T-helper 2 cell treated with Interferon-gamma antibody and Interleukin-4, amounts not matched to agents 5 μg/mL and 100 μg/mL, for 36 hours (primary cell): Measurements from ENCODE around the gene ID3.
"Not testable (repeated sequence)": the region's sequence is repeated elsewhere in the genome, so short reads cannot be mapped to it uniquely, and the experiment has no call there.

Experiments used
- DNase-seq: peaks from one replicate; pipeline ENCODE4 v3.0.0; 2021; ENCODE audit warnings: low spot score
- H3K27ac Mint-ChIP-seq: one replicate; pipeline ENCODE4 v1.8.0; 2021; ENCODE audit warnings: mild to moderate bottlenecking, mixed read lengths
- H3K27me3 Mint-ChIP-seq: one replicate; pipeline ENCODE4 v1.8.0; 2021; ENCODE audit warnings: low read depth, mixed read lengths
- H3K36me3 Mint-ChIP-seq: one replicate; pipeline ENCODE4 v1.8.0; 2021; ENCODE audit warnings: low read depth, mixed read lengths
- H3K4me1 Mint-ChIP-seq: one replicate; pipeline ENCODE4 v1.8.0; 2021; ENCODE audit warnings: low read depth, mixed read lengths
- H3K4me3 Mint-ChIP-seq: one replicate; pipeline ENCODE4 v1.8.0; 2022; ENCODE audit warnings: mild to moderate bottlenecking, moderate library complexity, mixed read lengths
- H3K9me3 Mint-ChIP-seq: one replicate; pipeline ENCODE4 v1.8.0; 2021; ENCODE audit warnings: mixed read lengths

Gene ID3

DNA sequence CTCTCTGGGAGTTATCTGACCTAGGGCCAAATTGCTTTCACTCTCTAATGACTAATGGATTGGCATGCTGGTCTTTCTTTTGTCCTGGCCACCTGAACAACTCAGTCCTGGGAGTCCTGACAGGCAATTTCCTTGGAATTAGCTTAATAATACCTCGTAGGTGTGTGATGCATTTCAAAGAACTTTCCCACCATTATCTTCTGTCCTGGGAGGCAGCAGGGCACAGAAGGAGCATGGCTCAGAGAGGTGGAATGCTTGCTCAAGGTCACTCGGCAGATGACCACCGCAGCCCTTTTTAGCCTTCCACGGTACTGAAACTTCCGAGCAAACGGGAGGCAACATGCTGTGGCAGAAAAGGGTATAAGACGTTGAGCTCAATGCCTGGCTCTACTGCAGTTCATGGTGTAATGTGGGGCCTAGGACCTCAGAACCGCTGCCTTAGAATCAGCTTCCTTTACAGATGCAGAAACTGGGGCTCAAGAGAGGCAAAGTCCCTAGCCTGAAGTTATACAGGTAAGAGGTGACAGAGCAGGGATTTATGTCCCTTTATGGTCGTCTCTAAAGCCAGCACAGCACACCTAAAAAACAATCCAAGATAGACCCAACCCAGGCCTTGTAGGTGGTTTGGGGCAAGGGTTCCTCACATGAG lies 3.2 kb downstream of the ID3 start:
- Mint-ChIP-seq H3K4me3 (peak overlapping the region; percentile 36), H3K4me1 (peaks cover 57% of the 10 kb centered on the region), H3K9me3 (no peaks in the 10 kb centered on the region), H3K27ac (no peak overlapping the region), H3K27me3 (peaks cover 24% of the 10 kb centered on the region), H3K36me3 (peaks cover 3% of the 10 kb centered on the region)
- DNase-seq = no peak

DNA sequence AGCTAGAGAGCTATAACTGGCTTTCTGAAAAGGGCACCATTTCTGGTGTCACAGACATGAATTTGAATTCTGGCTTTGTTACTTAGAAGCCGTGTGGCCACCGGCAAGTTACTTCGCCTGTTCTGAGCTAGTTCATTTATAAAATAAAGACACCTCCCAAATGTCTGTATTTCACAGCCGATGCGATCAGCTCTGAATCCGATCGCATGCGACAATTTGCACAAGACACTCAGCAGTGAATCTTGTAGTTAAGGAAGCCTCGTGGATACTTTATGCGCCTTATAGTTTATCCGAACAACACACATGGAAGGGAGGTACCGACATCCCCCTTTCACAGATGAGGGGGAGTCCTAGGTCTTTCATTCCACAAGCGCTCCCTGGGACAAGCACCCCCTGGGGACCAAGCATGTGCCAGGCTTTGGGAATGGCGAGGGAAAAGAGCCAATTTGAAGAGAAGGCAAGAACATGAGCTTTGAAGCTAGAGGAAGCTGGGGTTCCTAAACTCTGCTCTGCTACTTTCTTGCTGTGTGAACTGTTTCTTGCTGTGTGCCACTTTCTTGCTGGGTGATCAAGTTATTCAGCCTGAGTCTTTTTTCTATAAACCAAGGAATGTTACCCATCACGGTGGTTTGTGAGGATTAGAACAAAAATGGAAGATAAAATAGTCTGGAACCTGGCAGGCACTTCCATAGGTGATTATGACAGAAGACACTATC lies 3.9 kb downstream of the ID3 start:
- Mint-ChIP-seq H3K36me3 (peaks cover 3% of the 10 kb centered on the region), H3K4me3 (peak overlapping the region; percentile 83), H3K9me3 (no peaks in the 10 kb centered on the region), H3K4me1 (peaks cover 54% of the 10 kb centered on the region), H3K27ac (peak overlapping the region; percentile 71), H3K27me3 (peaks cover 17% of the 10 kb centered on the region)
- no peak for DNase-seq

DNA sequence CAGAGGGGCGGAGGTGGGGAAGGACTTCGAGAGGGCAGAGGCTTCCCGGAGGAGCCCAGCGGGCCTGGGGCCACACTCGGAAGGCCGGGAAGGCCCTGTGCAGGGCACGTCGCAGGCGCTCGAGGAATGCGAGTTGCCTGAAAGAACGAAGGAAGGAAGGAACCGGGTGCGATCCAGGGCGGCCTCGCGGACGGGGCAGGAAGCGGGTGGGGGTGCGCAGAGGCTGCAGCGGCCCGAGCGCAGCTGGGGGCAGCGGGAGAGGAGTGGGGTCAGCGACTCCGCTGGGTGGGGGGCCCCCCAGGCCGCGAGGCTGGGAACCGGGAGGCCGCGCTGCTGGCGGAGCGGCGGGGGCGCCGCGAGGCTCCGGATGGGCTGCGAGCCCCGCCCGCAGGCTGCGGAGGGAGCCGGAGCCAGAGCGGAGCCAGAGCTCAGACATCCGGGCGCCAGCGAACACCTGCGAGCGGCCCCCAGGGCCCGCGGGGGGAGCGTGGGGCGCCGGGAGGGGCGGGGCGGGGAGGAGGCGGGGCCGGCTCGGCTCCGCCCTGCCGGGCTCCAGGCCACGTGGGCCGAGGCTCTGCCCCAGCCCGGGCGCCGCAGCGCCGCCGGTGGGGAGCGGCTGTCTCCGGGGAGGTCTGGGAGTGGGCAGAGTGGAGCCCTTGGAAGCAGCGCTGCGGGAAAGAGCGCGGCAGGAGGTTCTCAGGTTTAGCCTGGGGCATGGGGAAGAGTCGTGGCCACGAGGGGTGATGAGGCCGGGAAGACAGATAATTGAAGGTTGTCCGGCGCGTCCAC lies 4.6 kb downstream of the ID3 start:
- peaks cover 13% of the 10 kb centered on the region for H3K27me3 Mint-ChIP-seq
- peak overlapping the region; percentile 83 for H3K4me3 Mint-ChIP-seq
- peak overlapping the region; percentile 84 for H3K27ac Mint-ChIP-seq
- H3K9me3 Mint-ChIP-seq = no peaks in the 10 kb centered on the region
- peaks cover 3% of the 10 kb centered on the region for H3K36me3 Mint-ChIP-seq
- H3K4me1 Mint-ChIP-seq = peaks cover 48% of the 10 kb centered on the region
- peak; percentile 80 for DNase-seq

DNA sequence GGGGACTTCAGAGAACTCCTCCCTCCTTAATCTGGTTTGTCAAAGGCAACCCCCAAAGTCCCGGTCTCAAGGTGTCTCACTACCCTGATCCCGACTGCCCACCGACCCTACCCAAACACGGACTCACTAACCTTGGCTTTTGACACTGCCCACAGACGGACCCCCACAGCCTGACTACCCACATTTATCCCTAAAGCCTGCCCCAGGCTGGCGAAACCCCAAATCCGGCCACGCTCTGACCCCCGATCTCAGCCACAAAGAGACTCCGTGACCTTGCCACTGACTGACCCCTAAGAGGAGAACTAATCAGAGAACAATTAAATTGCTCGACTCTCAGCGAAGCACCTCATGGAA lies 5.2 kb downstream of the ID3 start:
- H3K27me3 Mint-ChIP-seq = peaks cover 11% of the 10 kb centered on the region
- peak overlapping the region; percentile 84 for H3K27ac Mint-ChIP-seq
- no peak for DNase-seq
- H3K36me3 Mint-ChIP-seq = peaks cover 3% of the 10 kb centered on the region
- peaks cover 45% of the 10 kb centered on the region for H3K4me1 Mint-ChIP-seq
- peak overlapping the region; percentile 82 for H3K4me3 Mint-ChIP-seq
- H3K9me3 Mint-ChIP-seq = no peaks in the 10 kb centered on the region

DNA sequence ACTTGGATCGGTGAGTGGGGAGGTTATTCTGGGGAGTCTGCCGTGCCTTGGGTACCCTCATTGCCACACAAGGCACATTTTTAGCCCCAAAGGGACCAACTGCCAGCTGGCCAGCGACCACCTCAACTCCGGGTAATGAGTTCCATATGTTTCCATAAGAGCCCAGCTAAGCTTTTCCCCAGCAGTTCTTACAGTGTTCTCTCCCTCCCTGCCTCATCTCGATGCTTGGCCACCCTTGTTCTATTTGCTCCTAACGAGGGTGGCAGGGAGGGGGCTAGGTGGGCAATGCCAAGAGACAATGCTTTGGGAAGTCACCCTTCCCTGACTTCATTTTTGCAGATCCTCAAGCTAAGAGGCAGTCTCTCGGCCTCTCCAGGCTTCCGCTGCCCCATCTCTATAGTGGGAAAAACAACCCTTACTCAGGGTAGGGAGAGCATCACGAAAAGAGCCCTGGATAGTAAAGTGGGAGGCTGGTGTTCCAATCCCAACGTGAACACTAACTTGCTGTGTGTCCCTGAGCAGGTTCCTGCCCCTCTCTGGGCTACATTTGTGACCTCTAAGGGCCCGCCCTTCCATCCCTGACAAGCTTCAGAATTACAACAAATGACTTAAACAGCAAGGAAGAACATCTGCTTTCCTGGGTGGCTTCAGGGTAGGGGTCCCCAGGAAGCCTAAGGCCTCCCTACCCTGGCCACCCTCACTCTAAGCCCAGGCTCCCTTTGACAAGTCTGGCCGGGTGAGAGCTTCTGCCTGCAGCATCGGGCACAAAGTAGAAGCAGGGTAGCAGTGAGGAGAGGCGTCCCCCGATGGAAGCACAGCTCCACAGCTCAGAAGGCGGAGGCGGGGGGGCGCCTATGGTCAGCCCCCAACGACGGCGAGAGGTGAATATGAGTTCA lies 5.8 kb downstream of the ID3 start:
- peaks cover 43% of the 10 kb centered on the region for H3K4me1 Mint-ChIP-seq
- H3K27me3 Mint-ChIP-seq = peaks cover 11% of the 10 kb centered on the region
- H3K4me3 Mint-ChIP-seq = peak overlapping the region; percentile 82
- DNase-seq = no peak
- no peaks in the 10 kb centered on the region for H3K9me3 Mint-ChIP-seq
- peak overlapping the region; percentile 84 for H3K27ac Mint-ChIP-seq
- peaks cover 3% of the 10 kb centered on the region for H3K36me3 Mint-ChIP-seq

DNA sequence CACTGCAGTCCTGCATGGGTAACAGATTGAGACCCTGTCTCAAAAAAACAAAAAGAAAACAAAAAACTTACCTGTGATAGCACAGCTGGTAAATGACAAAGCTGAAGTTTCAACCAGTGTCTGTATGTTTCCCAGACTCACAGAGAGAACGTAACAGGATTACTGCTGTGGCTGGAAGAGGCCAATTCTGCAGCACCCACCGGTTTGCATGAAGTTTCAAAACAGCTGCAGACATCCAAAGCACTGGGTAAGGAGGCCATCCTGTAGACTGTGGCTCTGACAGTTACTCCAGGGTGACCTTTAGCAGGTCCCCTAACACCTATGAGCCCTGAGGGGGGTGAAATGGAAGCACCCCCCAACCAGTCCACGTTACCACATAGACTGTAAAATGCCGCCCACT lies 7.5 kb downstream of the ID3 start:
- H3K27ac Mint-ChIP-seq = no peak overlapping the region
- no peak for DNase-seq

DNA sequence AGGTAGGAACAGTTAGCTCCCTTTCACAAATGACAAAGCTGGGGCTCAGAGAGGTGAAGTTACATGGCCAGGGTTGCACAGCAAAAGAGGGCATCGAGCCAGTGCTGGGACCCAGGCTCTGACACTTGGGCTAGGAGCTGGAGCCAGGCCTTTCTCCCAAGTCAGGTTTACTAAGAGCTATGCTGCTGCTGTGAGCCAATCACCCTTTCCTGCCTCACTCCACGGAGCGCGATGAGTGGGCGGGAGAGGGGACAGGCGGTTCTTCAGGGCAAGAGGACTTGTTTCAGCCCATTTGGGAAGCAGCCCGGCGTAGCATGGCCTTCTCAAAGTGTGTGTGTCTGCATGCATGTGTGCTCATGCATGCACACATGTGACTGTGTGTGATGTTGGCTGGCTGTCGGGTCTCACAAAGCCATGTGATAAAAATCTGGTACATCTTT lies 10.6 kb downstream of the ID3 start:
- DNase-seq = no peak
- H3K9me3 Mint-ChIP-seq = no peaks in the 10 kb centered on the region

More for the DNA sequence above, 7.5 kb downstream of the ID3 start:
- Mint-ChIP-seq H3K4me1 (peaks cover 30% of the 10 kb centered on the region), H3K36me3 (no peaks in the 10 kb centered on the region), H3K4me3 (no peak overlapping the region), H3K27me3 (peaks cover 11% of the 10 kb centered on the region), H3K9me3 (no peaks in the 10 kb centered on the region)

DNA sequence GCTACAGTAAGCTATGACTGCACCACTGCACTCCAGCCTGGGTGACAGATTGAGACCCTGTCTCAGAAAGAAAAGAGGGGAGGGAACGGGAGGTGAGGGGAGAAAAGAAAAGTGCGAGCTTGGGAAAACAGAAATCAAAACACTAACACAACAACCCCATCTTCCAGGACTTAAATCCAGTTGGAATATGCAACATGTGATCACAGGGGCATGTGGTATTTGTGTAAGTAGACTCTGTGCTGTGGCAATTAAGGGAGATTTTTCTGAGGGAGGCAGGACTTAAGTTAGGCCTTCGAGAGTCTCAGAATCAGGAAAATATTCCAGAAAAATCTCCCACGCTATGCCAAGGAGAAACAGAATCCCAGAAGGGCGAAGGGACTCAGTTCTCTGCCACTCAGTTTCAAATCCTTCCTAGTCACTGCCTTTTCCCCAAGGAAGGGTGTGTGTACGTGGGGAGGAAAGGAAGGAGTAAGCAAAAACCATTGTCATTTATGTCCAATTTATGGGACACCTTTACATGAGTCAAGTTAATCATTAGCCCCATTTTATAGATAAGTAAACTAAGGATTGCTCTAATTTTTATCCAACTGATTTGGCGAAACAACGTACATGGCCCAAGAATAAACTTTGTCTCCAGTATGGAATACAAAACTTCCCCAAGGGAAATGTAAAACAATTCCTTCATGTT lies 12.3 kb downstream of the ID3 start:
- Mint-ChIP-seq H3K36me3 (no peaks in the 10 kb centered on the region), H3K27me3 (no peaks in the 10 kb centered on the region), H3K27ac (no peak overlapping the region), H3K4me1 (peaks cover 7% of the 10 kb centered on the region), H3K9me3 (no peaks in the 10 kb centered on the region), H3K4me3 (no peak overlapping the region)
- no peak for DNase-seq

More for the DNA sequence above, 10.6 kb downstream of the ID3 start:
- H3K4me3 Mint-ChIP-seq = no peak overlapping the region
- H3K4me1 Mint-ChIP-seq = peaks cover 7% of the 10 kb centered on the region
- no peaks in the 10 kb centered on the region for H3K36me3 Mint-ChIP-seq
- H3K27ac Mint-ChIP-seq = no peak overlapping the region
- peaks cover 5% of the 10 kb centered on the region for H3K27me3 Mint-ChIP-seq

DNA sequence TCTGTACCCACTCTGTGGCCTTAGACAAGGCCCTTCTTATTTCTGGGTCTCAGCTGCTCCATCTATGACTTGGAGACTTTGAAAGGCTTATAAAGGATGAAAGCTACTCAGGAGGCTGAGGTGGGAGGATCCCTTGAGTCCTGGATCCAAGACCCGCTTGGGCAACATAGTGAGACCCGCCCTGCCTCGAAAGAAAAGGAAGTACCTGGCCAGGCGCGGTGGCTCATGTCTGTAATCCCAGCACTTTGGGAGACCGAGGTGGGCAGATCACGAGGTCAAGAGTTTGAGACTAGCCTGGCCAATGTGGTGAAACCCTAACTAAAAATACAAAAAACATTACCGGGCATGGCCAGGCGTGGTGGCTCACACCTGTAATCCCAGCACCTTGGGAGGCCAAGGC lies 13.4 kb downstream of the ID3 start:
- H3K27me3 Mint-ChIP-seq = no peaks in the 10 kb centered on the region
- no peaks in the 10 kb centered on the region for H3K36me3 Mint-ChIP-seq
- no peak overlapping the region for H3K4me3 Mint-ChIP-seq
- no peak for DNase-seq
- H3K9me3 Mint-ChIP-seq = no peaks in the 10 kb centered on the region
- no peak overlapping the region for H3K27ac Mint-ChIP-seq
- peaks cover 6% of the 10 kb centered on the region for H3K4me1 Mint-ChIP-seq

DNA sequence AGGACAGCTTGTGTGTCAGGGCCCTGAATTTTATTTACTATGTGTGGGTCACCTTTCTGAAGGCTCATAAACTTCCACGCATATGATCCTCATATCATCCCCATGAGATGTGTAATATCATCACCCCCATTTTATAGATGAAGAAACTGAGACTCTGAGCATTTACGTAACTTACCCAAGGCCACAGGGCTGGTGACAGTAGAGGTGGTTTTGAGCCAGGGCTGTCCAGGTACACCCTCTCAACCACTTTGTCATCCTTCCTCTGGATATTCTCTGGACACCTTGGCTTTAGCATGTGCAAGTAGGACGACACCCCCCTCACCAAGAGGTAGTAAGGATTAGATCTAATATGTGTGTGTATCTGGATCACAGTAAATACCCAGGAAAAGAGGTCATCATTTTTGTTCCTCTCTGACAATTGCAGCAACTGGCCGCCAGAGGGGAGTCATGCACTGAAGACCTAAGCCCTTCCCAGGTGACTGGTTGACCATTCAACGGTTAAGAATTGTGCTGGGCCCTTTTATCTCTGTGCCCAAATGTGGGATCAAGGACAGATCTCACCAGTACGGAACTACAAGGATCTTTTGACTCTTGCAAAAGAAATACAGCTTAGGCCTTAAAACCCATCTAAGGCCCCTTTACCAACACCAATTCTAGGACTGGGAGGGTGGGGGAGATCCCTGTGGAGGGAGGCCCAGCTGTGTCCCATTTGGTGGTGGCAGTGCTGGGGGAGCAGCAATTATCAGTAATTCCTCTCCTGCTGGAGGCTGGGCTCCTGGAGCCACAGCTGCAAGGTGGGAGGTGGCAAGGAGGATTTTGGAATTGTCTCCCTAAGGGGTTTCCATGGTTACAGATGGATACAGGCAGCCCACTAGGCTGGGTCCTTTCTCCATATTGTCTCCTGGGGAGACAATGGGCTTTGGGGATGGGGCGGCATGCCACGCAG lies 14.6 kb downstream of the ID3 start:
- Mint-ChIP-seq H3K4me1 (peaks cover 9% of the 10 kb centered on the region), H3K9me3 (no peaks in the 10 kb centered on the region), H3K27ac (no peak overlapping the region), H3K36me3 (no peaks in the 10 kb centered on the region), H3K27me3 (peaks cover 3% of the 10 kb centered on the region), H3K4me3 (no peak overlapping the region)
- DNase-seq = peak; percentile 52

DNA sequence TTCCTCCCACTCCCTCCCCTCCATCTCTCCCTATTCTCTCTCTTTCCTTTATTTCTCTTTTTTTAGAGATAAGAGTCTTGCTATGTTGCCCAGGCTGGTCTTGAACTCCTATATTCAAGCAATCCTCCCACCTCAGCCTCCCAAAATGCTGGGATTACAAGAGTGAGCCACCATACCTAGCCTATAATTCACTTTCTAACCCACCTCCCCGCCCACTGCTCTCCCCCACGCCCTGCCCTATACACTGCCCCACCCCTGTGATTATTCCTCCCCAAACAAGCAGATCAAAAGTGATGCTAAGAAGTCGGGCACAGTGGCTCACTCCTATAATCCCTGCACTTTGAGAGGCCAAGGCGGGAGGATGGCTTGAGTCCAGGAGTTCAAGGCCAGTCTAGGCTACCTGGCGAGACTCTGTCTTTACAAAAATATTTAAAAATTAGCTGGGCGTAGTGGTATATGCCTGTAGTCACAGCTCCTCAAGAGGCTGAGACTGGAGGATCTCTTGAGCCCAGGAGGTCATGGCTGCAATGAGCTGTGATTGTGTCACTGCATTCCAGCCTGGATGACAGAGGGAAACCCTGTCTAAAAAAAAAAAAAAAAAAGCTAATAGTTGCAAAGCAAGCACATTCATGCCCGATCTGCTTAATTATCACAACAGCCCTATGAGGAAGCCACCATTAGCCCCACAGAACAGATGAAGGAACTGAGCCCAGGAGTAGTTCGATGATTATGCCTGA lies 15.4 kb downstream of the ID3 start:
- Mint-ChIP-seq H3K36me3 (no peaks in the 10 kb centered on the region), H3K27me3 (peaks cover 4% of the 10 kb centered on the region), H3K27ac (no peak overlapping the region), H3K4me1 (peaks cover 12% of the 10 kb centered on the region), H3K9me3 (no peaks in the 10 kb centered on the region), H3K4me3 (no peak overlapping the region)
- DNase-seq = no peak

DNA sequence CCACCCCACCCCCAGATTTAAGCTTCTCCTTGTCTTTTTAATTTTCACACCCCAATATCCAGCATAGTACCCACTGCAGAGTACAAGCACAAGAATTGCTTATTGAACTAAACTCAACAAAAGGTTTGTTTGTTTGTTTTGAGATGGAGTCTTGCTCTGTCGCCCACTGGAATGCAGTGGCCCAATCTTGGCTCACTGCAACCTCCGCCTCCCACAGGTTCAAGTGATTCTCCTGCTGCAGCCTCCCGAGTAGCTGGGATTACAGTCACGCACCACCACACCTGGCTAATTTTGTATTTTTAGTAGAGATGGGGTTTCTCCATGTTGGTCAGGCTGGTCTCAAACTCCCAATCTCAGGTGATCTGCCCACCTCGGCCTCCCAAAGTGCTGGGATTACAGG lies 16.4 kb downstream of the ID3 start:
- H3K9me3 Mint-ChIP-seq, DNase-seq, H3K4me3 Mint-ChIP-seq, H3K36me3 Mint-ChIP-seq, H3K27me3 Mint-ChIP-seq, H3K27ac Mint-ChIP-seq: not testable (repeated sequence)
- H3K4me1 Mint-ChIP-seq = peaks cover 12% of the 10 kb centered on the region
